ENCODE measurements around the gene ZBBX. TPM values are rescaled to one million over a fixed set of nuclear protein-coding genes. Genes with fewer than 3 reads are reported as not detected.

Gene ZBBX
- total RNA-seq, 2 donors from 2014 or later = not detected

DNA sequence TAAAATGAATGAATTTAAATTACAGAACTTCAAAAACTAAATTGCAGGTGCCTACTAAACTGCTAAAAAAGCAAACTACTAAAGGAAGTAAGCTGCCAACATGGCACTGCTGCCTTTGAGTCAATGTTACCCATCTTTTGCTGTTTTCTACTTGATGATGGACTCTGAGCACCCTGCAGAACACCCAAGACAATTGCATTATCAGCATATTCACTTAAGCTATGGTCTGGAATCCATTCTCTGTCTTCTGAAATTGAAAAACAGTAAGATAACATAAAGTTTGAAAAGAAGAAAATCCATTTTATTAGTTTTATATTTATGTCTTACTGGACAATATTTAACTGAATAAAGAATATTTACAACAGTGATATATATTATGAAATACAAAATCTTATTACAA, 91.4 kb downstream of the ZBBX start:
- no peak for DNase-seq
- no peaks in the 10 kb centered on the region for H3K4me1 Mint-ChIP-seq
- no peaks in the 10 kb centered on the region for H3K9me3 ChIP-seq (ENCODE audit: control insufficient read depth, low read length, poor library complexity, severe bottlenecking)
- ATAC-seq = no peak
- no peak overlapping the region for H3K4me3 Mint-ChIP-seq
- no peak overlapping the region for H3K27ac Mint-ChIP-seq
- H3K36me3 Mint-ChIP-seq (ENCODE audit: low read depth) = no peaks in the 10 kb centered on the region
- no peaks in the 10 kb centered on the region for H3K27me3 Mint-ChIP-seq

DNA sequence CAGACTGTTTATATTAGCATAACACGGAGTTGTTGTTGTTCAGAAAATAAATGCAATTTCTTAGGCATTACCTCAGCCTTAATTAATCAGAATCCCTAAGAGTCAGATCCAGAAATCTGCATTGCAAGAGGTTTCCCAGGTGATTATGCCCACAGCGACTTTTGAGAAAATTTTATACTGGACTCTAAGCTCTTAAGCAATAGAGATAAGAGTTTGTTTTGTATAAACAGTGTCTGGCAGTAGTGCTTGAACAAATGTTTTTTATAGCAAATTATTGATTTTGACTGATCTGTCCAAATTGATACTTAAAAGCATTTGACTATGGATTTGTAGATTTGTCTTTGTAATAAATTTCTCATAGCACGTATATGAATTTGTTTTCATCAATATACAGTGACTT, 92.8 kb downstream of the ZBBX start:
- no peaks in the 10 kb centered on the region for H3K27me3 Mint-ChIP-seq
- peaks cover 3% of the 10 kb centered on the region for H3K9me3 ChIP-seq (ENCODE audit: control insufficient read depth, low read length, poor library complexity, severe bottlenecking)
- H3K4me3 Mint-ChIP-seq = no peak overlapping the region
- DNase-seq (no peak), ATAC-seq (no peak)
- no peak overlapping the region for H3K27ac Mint-ChIP-seq
- no peaks in the 10 kb centered on the region for H3K4me1 Mint-ChIP-seq
- no peaks in the 10 kb centered on the region for H3K36me3 Mint-ChIP-seq (ENCODE audit: low read depth)

DNA sequence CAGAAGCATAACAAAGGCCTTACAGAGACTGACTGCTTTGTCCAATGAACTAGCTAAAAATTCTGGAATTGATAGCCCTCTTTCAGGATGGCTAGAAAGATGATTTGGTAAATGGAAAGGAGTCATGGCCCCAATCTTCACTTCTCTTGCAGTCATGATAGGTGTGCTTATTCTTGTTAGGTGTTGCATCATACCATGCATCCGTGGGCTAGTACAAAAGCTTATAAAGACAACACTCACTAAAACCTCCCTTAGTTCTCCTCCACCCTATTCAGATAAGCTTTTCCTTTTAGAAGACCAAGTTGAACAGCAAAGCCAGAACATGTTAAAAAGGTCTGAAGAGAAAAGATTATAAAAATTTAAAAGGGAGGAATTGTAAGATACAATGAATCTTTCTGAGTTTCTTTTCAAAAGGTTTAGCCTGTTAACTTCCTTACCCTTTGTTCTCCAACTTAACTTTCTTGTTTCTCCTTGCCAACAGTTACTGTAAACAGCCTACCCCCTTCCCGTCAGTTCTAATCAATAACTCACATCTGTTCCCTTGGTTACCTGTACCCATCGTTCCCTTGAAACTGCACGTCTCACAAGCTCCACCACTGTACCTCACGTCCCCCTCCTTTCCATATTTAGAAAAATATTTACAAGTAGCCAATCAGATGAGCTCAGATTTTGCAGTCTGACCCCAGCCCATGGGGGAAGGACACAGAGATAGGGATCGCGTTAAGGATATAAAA, 105.8 kb downstream of the ZBBX start:
- DNase-seq (no peak), ATAC-seq (no peak)
- no peaks in the 10 kb centered on the region for H3K9me3 ChIP-seq (ENCODE audit: control insufficient read depth, low read length, poor library complexity, severe bottlenecking)
- Mint-ChIP-seq H3K4me1 (no peaks in the 10 kb centered on the region), H3K36me3 (ENCODE audit: low read depth) (no peaks in the 10 kb centered on the region), H3K27ac (no peak overlapping the region), H3K4me3 (no peak overlapping the region), H3K27me3 (no peaks in the 10 kb centered on the region)

DNA sequence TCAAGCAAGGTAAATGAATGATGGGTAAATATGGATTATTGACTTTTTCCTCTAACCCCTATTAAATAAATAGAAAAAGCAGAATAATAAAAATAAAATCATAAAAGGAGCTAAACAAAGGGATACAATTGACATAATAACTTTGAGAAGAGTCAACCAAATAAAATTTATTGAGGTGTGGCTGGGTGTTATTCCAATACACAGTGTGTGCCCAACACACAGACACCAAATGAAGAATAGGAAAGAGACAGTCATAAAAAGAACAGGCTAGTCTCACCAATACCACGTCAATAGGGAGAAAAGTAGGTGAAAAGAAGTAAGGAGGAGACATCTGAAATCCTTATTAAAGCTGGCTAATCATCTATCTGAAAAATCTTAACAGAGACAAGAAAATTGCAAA, 127.1 kb downstream of the ZBBX start:
- Mint-ChIP-seq H3K36me3 (ENCODE audit: low read depth) (no peaks in the 10 kb centered on the region), H3K4me1 (no peaks in the 10 kb centered on the region), H3K27ac (no peak overlapping the region), H3K4me3 (no peak overlapping the region), H3K27me3 (no peaks in the 10 kb centered on the region)
- H3K9me3 ChIP-seq (ENCODE audit: control insufficient read depth, low read length, poor library complexity, severe bottlenecking) = no peaks in the 10 kb centered on the region
- no peak for DNase-seq
- no peak for ATAC-seq

DNA sequence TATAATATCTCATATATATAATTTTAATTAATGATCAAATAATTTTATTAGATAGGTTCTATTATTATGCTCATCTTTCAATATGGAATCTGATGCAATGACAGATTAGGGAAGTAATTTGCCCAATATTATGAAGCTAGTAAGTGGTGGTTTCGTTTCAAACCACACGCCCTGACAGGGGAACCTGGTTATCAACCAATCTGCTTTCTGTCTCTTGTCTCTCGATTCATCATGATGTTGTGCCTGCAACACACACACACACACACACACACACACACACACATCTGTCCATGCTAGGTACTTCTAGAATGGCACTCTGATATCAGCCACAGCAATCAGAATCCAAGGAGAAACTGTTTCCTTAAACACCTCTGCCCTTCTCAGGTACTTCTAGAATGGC, 128.4 kb downstream of the ZBBX start:
- H3K9me3 ChIP-seq (ENCODE audit: control insufficient read depth, low read length, poor library complexity, severe bottlenecking) = no peaks in the 10 kb centered on the region
- no peaks in the 10 kb centered on the region for H3K4me1 Mint-ChIP-seq
- H3K27ac Mint-ChIP-seq = no peak overlapping the region
- H3K4me3 Mint-ChIP-seq = no peak overlapping the region
- ATAC-seq (no peak), DNase-seq (no peak)
- no peaks in the 10 kb centered on the region for H3K36me3 Mint-ChIP-seq (ENCODE audit: low read depth)
- H3K27me3 Mint-ChIP-seq = no peaks in the 10 kb centered on the region

DNA sequence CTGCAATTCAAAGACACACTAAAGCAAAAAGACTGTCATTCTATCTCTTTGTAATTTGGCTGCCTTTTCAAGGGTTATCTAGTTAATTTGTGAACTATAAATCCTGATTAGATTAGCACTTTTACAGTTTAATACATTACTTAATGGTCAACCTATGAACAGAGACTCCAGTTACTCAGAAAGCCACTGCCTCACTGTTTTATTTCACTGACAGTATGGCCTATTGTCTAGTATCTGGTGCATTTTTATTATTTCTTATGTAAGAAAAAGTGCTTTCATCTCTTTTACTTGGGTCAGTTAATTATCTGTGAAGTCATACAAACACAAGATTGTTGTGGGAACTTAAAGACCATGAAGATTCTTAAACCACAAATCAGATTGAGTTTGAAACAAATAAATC, 133.8 kb downstream of the ZBBX start:
- Mint-ChIP-seq H3K27me3 (no peaks in the 10 kb centered on the region), H3K27ac (no peak overlapping the region), H3K4me3 (no peak overlapping the region), H3K36me3 (ENCODE audit: low read depth) (no peaks in the 10 kb centered on the region), H3K4me1 (no peaks in the 10 kb centered on the region)
- ATAC-seq = no peak
- DNase-seq = no peak
- no peaks in the 10 kb centered on the region for H3K9me3 ChIP-seq (ENCODE audit: control insufficient read depth, low read length, poor library complexity, severe bottlenecking)

DNA sequence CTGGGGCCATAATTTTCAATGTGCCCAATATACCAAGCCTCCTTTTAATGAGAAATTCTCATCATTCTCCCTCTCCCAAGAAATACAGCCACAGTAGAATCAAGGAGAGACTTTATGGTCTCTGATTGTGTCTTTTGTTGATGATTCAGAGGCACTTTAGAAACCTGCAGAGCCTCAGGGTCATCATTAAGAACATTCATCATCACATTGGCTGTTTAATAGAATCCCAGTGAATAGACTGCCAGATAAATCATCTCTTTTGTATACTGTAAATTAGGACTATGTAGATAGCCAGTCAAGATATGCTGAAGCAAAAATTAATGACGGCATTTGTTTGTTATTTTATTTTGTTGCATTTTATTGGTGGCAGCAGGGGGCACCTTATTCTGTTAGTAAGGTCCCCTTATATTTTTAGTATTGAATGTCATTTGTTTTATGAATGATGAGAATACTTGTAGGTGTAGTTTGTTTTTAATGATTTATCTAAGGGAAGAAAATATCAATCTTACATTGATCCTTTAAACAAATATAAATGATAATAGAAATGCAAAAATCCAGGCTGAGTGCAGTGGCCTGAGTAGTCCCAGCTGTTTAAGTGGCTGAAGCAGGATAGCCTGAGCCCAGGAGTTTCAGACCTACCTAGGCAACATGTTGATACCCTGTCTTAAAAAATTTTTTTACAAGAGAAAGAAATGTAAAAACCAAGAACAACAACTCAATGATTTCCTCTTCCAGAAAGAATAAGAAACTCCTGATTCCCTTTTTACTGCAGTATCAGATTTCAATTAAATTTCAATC, 138.8 kb downstream of the ZBBX start:
- no peak for ATAC-seq
- H3K4me1 Mint-ChIP-seq = no peaks in the 10 kb centered on the region

DNA sequence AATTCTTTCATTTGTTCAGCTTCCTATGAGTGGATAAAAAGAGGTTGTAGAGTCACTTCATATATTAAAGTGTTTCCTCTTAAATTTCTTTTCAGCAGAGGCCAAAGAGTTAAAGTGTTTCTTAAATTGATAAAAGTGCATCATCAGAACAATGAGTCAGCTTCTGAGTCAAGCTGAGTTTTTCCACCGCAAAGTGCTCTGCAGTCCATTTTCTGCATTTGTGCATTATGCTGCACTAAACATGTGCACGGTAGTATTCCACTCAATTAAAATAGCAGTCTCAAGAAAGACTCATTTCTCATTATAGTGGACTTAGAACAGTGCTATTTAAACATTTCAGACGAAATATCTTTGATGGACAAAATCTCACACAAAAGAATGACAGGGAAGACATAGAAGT, 152.0 kb downstream of the ZBBX start:
- Mint-ChIP-seq H3K4me1 (no peaks in the 10 kb centered on the region), H3K36me3 (ENCODE audit: low read depth) (no peaks in the 10 kb centered on the region), H3K4me3 (no peak overlapping the region), H3K27me3 (no peaks in the 10 kb centered on the region), H3K27ac (no peak overlapping the region)
- H3K9me3 ChIP-seq (ENCODE audit: control insufficient read depth, low read length, poor library complexity, severe bottlenecking) = no peaks in the 10 kb centered on the region
- DNase-seq (no peak), ATAC-seq (no peak)

More for the DNA sequence above, 138.8 kb downstream of the ZBBX start:
- H3K36me3 Mint-ChIP-seq (ENCODE audit: low read depth) = no peaks in the 10 kb centered on the region
- no peaks in the 10 kb centered on the region for H3K27me3 Mint-ChIP-seq
- H3K4me3 Mint-ChIP-seq = no peak overlapping the region
- H3K27ac Mint-ChIP-seq = no peak overlapping the region
- no peaks in the 10 kb centered on the region for H3K9me3 ChIP-seq (ENCODE audit: control insufficient read depth, low read length, poor library complexity, severe bottlenecking)
- DNase-seq = no peak

DNA sequence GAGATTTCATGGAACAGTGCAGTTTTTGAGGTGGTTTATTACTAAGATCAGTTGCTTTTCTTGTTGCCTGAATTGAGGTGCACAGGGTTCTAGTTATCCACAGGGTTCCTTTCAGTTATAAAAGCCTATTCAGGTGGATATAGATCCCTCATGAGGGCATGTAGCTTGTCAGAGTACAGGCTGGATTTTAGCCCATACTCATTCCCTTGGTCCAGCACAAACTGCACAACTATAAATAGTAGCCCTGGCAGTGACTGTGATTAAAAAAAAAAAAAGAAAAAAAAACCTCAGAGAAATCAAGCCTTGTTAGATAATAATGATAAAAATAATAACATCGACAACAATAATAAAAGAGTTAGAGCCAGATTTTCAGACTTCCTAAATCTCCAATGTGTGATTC, 154.3 kb downstream of the ZBBX start:
- Mint-ChIP-seq H3K36me3 (ENCODE audit: low read depth) (no peaks in the 10 kb centered on the region), H3K27ac (no peak overlapping the region), H3K4me1 (no peaks in the 10 kb centered on the region), H3K4me3 (no peak overlapping the region), H3K27me3 (no peaks in the 10 kb centered on the region)
- DNase-seq (no peak), ATAC-seq (no peak)
- no peaks in the 10 kb centered on the region for H3K9me3 ChIP-seq (ENCODE audit: control insufficient read depth, low read length, poor library complexity, severe bottlenecking)

DNA sequence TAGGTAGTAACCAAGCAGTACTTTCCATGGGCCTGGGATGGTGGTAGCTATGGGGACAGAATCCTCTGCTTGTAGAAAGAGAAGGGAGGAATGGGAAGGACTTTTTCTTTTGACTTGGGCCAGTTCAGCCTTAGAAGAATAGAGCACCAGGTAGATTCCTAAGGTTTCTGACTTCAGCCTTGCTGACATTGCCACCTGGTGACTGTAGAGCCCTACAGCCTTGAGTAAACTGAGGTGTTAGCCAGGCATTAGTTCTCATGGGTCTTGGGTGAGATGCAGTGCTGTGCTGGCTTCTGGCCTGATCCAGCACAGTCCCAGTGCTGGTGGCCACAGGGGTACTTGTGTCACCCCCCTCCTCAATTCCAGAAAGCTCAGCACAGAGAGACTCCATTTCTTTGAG, 171.1 kb downstream of the ZBBX start:
- H3K9me3 ChIP-seq (ENCODE audit: control insufficient read depth, low read length, poor library complexity, severe bottlenecking) = peaks cover 1% of the 10 kb centered on the region
- Mint-ChIP-seq H3K27me3 (no peaks in the 10 kb centered on the region), H3K4me1 (no peaks in the 10 kb centered on the region), H3K4me3 (no peak overlapping the region), H3K36me3 (ENCODE audit: low read depth) (no peaks in the 10 kb centered on the region), H3K27ac (no peak overlapping the region)
- no peak for ATAC-seq
- no peak for DNase-seq

DNA sequence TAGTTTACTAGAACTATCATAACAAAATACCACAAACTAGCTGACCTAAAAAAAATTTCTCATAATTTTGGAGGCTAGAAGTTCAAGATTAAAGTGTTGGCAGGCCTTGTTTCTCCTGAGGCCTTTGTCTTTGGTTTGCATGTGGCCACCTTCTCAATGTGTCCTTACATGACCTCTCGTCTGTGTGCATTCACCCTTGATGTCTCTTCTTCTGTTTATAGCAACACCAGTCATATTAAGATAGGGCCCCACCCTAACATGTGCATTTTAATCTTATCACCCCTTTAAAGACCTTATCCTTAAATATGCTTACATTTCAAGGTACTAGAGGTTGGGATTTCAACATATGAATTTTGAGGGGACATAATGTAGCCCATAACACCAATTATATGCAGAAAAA, 177.0 kb downstream of the ZBBX start:
- H3K4me1 Mint-ChIP-seq = no peaks in the 10 kb centered on the region
- H3K27me3 Mint-ChIP-seq = no peaks in the 10 kb centered on the region
- ATAC-seq = no peak

DNA sequence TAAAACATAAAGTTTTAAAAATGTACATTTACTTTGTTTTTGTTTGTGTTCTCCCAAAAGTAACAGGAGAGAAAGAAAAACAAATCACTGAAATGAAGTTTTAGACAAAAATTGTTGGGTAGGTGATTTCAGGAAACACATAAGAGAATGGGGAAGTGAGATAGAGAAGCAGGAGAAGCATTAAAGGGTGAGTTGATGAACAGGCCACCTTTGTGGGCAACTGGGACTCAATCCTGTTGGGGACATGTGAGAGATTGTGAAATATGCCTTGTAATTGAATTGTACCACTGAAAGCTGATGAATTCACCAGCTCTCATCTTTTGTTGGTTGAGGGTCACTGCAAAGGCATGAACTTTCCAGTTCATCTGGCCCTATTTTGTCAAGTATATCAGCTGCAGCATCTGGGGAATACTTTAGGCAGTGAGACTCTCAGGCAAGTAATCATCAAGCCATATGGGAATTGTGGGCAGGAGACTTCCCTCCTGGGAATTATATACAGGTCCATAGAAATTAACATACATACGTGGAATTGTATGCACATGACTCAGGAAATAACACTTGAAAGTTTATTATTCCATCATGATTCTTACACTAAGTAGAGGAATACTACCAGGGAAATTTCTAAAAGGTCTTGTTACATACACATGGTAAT, 181.0 kb downstream of the ZBBX start:
- no peak overlapping the region for H3K27ac Mint-ChIP-seq
- H3K36me3 Mint-ChIP-seq (ENCODE audit: low read depth) = no peaks in the 10 kb centered on the region
- no peak for DNase-seq
- H3K27me3 Mint-ChIP-seq = no peaks in the 10 kb centered on the region
- ATAC-seq = no peak
- H3K4me3 Mint-ChIP-seq = no peak overlapping the region
- no peaks in the 10 kb centered on the region for H3K4me1 Mint-ChIP-seq
- no peaks in the 10 kb centered on the region for H3K9me3 ChIP-seq (ENCODE audit: control insufficient read depth, low read length, poor library complexity, severe bottlenecking)

More for the DNA sequence above, 177.0 kb downstream of the ZBBX start:
- Mint-ChIP-seq H3K27ac (no peak overlapping the region), H3K4me3 (no peak overlapping the region), H3K36me3 (ENCODE audit: low read depth) (no peaks in the 10 kb centered on the region)
- DNase-seq = no peak
- no peaks in the 10 kb centered on the region for H3K9me3 ChIP-seq (ENCODE audit: control insufficient read depth, low read length, poor library complexity, severe bottlenecking)
